ENCODE results near the gene NKTR. TPM values are rescaled to one million over a fixed set of nuclear protein-coding genes. Genes with fewer than 3 reads are reported as not detected.

The NKTR gene
- polyA plus RNA-seq, 1 donor from 2014 or later: 242 TPM

DNA sequence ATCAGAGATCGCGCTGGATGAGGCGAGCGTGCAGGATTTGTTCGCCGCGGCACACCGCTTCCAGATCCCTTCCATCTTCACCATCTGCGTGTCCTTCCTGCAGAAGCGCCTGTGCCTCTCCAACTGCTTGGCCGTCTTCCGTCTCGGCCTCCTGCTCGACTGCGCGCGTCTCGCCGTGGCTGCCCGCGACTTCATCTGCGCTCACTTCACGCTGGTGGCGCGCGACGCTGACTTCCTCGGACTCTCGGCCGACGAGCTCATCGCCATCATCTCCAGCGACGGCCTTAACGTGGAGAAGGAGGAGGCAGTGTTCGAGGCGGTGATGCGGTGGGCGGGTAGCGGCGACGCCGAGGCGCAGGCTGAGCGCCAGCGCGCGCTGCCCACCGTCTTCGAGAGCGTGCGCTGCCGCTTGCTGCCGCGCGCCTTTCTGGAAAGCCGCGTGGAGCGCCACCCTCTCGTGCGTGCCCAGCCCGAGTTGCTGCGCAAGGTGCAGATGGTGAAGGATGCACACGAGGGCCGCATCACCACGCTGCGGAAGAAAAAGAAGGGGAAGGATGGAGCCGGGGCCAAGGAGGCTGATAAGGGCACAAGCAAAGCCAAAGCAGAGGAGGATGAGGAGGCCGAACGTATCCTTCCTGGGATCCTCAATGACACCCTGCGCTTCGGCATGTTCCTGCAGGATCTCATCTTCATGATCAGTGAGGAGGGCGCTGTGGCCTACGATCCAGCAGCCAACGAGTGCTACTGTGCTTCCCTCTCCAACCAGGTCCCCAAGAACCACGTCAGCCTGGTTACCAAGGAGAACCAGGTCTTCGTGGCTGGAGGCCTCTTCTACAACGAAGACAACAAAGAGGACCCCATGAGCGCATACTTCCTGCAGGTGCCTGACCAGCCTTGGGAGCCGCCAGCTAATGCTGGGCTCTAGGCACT lies 85.7 kb downstream of the NKTR start:
- H3F3A ChIP-seq (ENCODE audit: insufficient read depth, low read length, poor library complexity, severe bottlenecking): no peaks in the 10 kb centered on the region
- no peak overlapping the region for H3K9ac ChIP-seq (ENCODE audit: low read length)
- H3K79me2 ChIP-seq (replicated peaks; ENCODE audit: insufficient read depth, low read length): no peaks in the 10 kb centered on the region
- H3K27me3 ChIP-seq (ENCODE audit: insufficient read depth, low read depth, low read length): no peaks in the 10 kb centered on the region
- no peaks in the 10 kb centered on the region for H4K20me1 ChIP-seq (ENCODE audit: insufficient read depth)
- H3K27ac ChIP-seq (ENCODE audit: low read length): no peak overlapping the region
- no peak overlapping the region for H2AFZ ChIP-seq (ENCODE audit: low read depth, low read length)
- no peaks in the 10 kb centered on the region for H3K36me3 ChIP-seq (ENCODE audit: insufficient read depth, low read length)
- no peaks in the 10 kb centered on the region for H3K9me3 ChIP-seq (ENCODE audit: low read length)
- no peak overlapping the region for H3K4me2 ChIP-seq (ENCODE audit: low read length)
- H3K4me3 ChIP-seq (ENCODE audit: low read length): no peak overlapping the region
- TF ChIP-seq SMC3 (conservative IDR thresholded peaks at IDR 0.05; ENCODE audit: poor library complexity) (no peak), POLR2AphosphoS5 (IDR thresholded peaks at IDR 0.05) (no peak), REST (IDR thresholded peaks at IDR 0.05; ENCODE audit: borderline replicate concordance) (no peak), RAD21 (conservative IDR thresholded peaks at IDR 0.05) (no peak), MXI1 (conservative IDR thresholded peaks at IDR 0.05; ENCODE audit: poor library complexity, severe bottlenecking) (no peak), TAF1 (IDR thresholded peaks at IDR 0.05; ENCODE audit: low read depth) (no peak), EZH2 (IDR thresholded peaks at IDR 0.05; ENCODE audit: borderline replicate concordance, insufficient read depth, low read length, poor library complexity, severe bottlenecking) (no peak)
- H3K9me2 ChIP-seq (ENCODE audit: insufficient read depth, low read length): no peaks in the 10 kb centered on the region

- H3K9ac ChIP-seq (ENCODE audit: low read length): no peak overlapping the region
- H4K20me1 ChIP-seq (ENCODE audit: insufficient read depth): no peaks in the 10 kb centered on the region
- no peaks in the 10 kb centered on the region for H3K9me3 ChIP-seq (ENCODE audit: low read length)
- H3K79me2 ChIP-seq (replicated peaks; ENCODE audit: insufficient read depth, low read length): no peaks in the 10 kb centered on the region
- H3K4me3 ChIP-seq (ENCODE audit: low read length): no peak overlapping the region
- H3K4me2 ChIP-seq (ENCODE audit: low read length): no peak overlapping the region
- TF ChIP-seq EP300 (conservative IDR thresholded peaks at IDR 0.05; ENCODE audit: poor library complexity, severe bottlenecking) (no peak), MXI1 (conservative IDR thresholded peaks at IDR 0.05; ENCODE audit: poor library complexity, severe bottlenecking) (no peak)
- no peaks in the 10 kb centered on the region for H3K9me2 ChIP-seq (ENCODE audit: insufficient read depth, low read length)
- H3F3A ChIP-seq (ENCODE audit: insufficient read depth, low read length, poor library complexity, severe bottlenecking): no peaks in the 10 kb centered on the region
- H3K27me3 ChIP-seq (ENCODE audit: insufficient read depth, low read depth, low read length): no peaks in the 10 kb centered on the region
- no peaks in the 10 kb centered on the region for H3K36me3 ChIP-seq (ENCODE audit: insufficient read depth, low read length)
- no peak overlapping the region for H3K27ac ChIP-seq (ENCODE audit: low read length)
- no peak overlapping the region for H2AFZ ChIP-seq (ENCODE audit: low read depth, low read length)
These were observed 86.6 kb downstream of the NKTR start for GRCh38 chr3:42686832-42687650.

GRCh38 chr3:42688016-42688415 lies 87.5 kb downstream of the NKTR start:
- Histone ChIP-seq H3K27ac (ENCODE audit: low read length) (no peak overlapping the region), H3K27me3 (ENCODE audit: insufficient read depth, low read depth, low read length) (no peaks in the 10 kb centered on the region), H3K4me3 (ENCODE audit: low read length) (no peak overlapping the region)

More at GRCh38 chr3:42688016-42688415, 87.5 kb downstream of the NKTR start:
- H3K9ac ChIP-seq (ENCODE audit: low read length): no peak overlapping the region
- H3K79me2 ChIP-seq (replicated peaks; ENCODE audit: insufficient read depth, low read length): no peaks in the 10 kb centered on the region
- no peak overlapping the region for H2AFZ ChIP-seq (ENCODE audit: low read depth, low read length)
- H3K9me2 ChIP-seq (ENCODE audit: insufficient read depth, low read length): no peaks in the 10 kb centered on the region
- H3F3A ChIP-seq (ENCODE audit: insufficient read depth, low read length, poor library complexity, severe bottlenecking): no peaks in the 10 kb centered on the region
- H3K4me2 ChIP-seq (ENCODE audit: low read length): no peak overlapping the region
- H4K20me1 ChIP-seq (ENCODE audit: insufficient read depth): no peaks in the 10 kb centered on the region
- H3K9me3 ChIP-seq (ENCODE audit: low read length): no peaks in the 10 kb centered on the region
- H3K36me3 ChIP-seq (ENCODE audit: insufficient read depth, low read length): no peaks in the 10 kb centered on the region
- TF ChIP-seq, protein P1, sequence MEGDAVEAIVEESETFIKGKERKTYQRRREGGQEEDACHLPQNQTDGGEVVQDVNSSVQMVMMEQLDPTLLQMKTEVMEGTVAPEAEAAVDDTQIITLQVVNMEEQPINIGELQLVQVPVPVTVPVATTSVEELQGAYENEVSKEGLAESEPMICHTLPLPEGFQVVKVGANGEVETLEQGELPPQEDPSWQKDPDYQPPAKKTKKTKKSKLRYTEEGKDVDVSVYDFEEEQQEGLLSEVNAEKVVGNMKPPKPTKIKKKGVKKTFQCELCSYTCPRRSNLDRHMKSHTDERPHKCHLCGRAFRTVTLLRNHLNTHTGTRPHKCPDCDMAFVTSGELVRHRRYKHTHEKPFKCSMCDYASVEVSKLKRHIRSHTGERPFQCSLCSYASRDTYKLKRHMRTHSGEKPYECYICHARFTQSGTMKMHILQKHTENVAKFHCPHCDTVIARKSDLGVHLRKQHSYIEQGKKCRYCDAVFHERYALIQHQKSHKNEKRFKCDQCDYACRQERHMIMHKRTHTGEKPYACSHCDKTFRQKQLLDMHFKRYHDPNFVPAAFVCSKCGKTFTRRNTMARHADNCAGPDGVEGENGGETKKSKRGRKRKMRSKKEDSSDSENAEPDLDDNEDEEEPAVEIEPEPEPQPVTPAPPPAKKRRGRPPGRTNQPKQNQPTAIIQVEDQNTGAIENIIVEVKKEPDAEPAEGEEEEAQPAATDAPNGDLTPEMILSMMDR (IDR thresholded peaks at IDR 0.05; ENCODE audit: poor library complexity, severe bottlenecking): no peak
- no peak for TF ChIP-seq REST (IDR thresholded peaks at IDR 0.05; ENCODE audit: borderline replicate concordance)

All from neural cell (in vitro differentiated cells).